HG03521 (cell line): ENCODE results near the gene TBC1D7.
"Not testable (repeated sequence)": the region's sequence is repeated elsewhere in the genome, so short reads cannot be mapped to it uniquely, and the experiment has no call there.

Experiments
- ATAC-seq: cut with Tn5 transposase; IDR thresholded peaks from one replicate; pipeline ENCODE4 v1.9.1; 2021; ENCODE audit warnings: mild to moderate bottlenecking, moderate library complexity; ENCODE audit not compliant: unreplicated experiment

TBC1D7 gene

GRCh38 chr6:13326031-13326586, 2.2 kb downstream of the TBC1D7 start:
- not testable (repeated sequence) for ATAC-seq

- no peak for ATAC-seq
These were observed 8.3 kb downstream of the TBC1D7 start for GRCh38 chr6:13319891-13320564.

GRCh38 chr6:13318821-13319220, 9.5 kb downstream of the TBC1D7 start:
- ATAC-seq: no peak

- no peak for ATAC-seq
These were observed 12.4 kb downstream of the TBC1D7 start for GRCh38 chr6:13315896-13316295.

GRCh38 chr6:13314806-13315205, 13.5 kb downstream of the TBC1D7 start:
- no peak for ATAC-seq

- no peak for ATAC-seq
These were observed 17.2 kb downstream of the TBC1D7 start for GRCh38 chr6:13311155-13311554.

GRCh38 chr6:13308332-13308731, 20.0 kb downstream of the TBC1D7 start:
- ATAC-seq: no peak

GRCh38 chr6:13307508-13307995, 20.8 kb downstream of the TBC1D7 start:
- no peak for ATAC-seq

GRCh38 chr6:13305791-13306190, 22.5 kb downstream of the TBC1D7 start:
- no peak for ATAC-seq

- ATAC-seq: no peak
These were observed 23.0 kb downstream of the TBC1D7 start for GRCh38 chr6:13305288-13305687.

GRCh38 chr6:13304580-13305260, 23.6 kb downstream of the TBC1D7 start:
- no peak for ATAC-seq

- no peak for ATAC-seq
These were observed 24.2 kb downstream of the TBC1D7 start for GRCh38 chr6:13304101-13304500.

GRCh38 chr6:13303668-13304017, 24.7 kb downstream of the TBC1D7 start:
- peak; percentile 56 for ATAC-seq

- ATAC-seq: peak; percentile 67
These were observed 25.3 kb downstream of the TBC1D7 start for GRCh38 chr6:13302751-13303667.

- no peak for ATAC-seq
These were observed 26.0 kb downstream of the TBC1D7 start for GRCh38 chr6:13302291-13302690.

- ATAC-seq: no peak
These were observed 27.4 kb downstream of the TBC1D7 start for GRCh38 chr6:13300643-13301590.

GRCh38 chr6:13299918-13300317, 28.4 kb downstream of the TBC1D7 start:
- no peak for ATAC-seq

- no peak for ATAC-seq
These were observed 28.9 kb downstream of the TBC1D7 start for GRCh38 chr6:13299403-13299821.

- no peak for ATAC-seq
These were observed 29.9 kb downstream of the TBC1D7 start for GRCh38 chr6:13298446-13298845.

- no peak for ATAC-seq
These were observed 30.9 kb downstream of the TBC1D7 start for GRCh38 chr6:13297391-13297790.
